Measurements from ENCODE around the gene ABCC1.
A peak's percentile ranks its signal among the peaks of the same experiment; 100 is the strongest.

The ABCC1 gene

DNA sequence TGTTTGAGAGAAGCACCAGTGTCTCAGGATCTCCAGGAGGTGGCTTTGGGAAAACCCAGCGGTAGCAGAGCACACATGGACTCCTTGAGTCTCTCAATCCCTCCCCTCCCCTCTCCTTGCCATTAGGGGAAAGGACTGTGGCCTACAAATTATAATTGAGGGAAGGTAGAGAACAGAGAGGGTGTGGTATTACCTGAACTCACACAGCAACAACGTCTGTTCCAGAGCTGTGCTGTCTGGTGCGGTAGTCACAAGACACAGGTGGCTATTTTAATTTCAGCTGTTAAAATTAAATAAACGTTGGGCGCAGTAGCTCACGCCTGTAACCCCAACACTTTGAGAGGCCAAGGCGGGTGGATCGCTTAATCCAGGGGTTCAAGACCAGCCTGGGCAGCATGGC is 163.7 kb downstream of the ABCC1 start:
- peaks cover 100% of the 10 kb centered on the region for H3K36me3 Mint-ChIP-seq
- ATAC-seq, result no peak
- H3K27ac Mint-ChIP-seq, result no peak overlapping the region
- no peaks in the 10 kb centered on the region for H3K9me3 Mint-ChIP-seq
- DNase-seq (ENCODE audit: low spot score in 2 of 2), result no peak
- H3K4me3 Mint-ChIP-seq, result no peak overlapping the region
- H3K4me1 Mint-ChIP-seq, result no peaks in the 10 kb centered on the region

DNA sequence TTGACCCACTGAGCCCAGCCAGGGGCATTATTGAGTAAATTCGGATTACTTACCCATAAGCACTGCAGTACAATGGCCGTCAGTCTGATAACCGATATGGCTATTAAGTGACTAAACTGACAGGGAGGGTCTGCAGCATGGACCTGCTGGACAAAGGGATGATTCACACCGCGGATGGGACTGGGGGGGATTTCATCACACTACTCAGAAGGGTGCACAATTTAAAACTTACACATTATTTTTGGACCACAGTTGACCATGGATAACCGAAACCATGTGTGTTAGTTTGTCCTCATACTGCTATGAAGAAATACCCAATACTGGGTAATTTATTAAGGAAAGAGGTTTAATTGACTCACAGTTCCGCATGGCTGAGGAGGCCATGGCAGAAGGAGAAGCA is 167.4 kb downstream of the ABCC1 start:
- Mint-ChIP-seq H3K4me3 (no peak overlapping the region), H3K4me1 (peaks cover 17% of the 10 kb centered on the region), H3K9me3 (no peaks in the 10 kb centered on the region), H3K27ac (no peak overlapping the region), H3K36me3 (peaks cover 94% of the 10 kb centered on the region)
- ATAC-seq (no peak), DNase-seq (ENCODE audit: low spot score in 2 of 2) (no peak)

DNA sequence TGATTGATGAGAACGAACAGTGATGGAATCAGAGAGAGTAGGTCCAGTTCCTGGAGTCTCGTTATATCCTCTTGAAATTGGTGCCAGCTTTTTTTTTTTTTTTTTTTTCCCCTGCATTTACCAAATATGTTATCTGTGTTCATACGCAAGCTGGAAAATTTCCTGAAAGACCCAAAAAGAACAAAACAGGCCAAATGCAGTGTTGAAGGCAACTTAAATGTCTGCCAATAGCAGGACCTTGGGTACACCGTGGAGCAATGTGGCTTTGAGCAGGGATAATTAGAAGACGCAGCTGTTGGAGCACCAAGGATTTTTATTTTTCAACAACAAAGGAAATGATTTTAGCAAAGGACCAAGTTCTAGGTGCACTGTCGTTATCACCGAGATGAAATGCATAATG is 168.9 kb downstream of the ABCC1 start:
- Mint-ChIP-seq H3K4me1 (peaks cover 17% of the 10 kb centered on the region), H3K9me3 (no peaks in the 10 kb centered on the region), H3K36me3 (peaks cover 94% of the 10 kb centered on the region), H3K4me3 (no peak overlapping the region), H3K27ac (no peak overlapping the region)
- no peak for ATAC-seq
- DNase-seq (ENCODE audit: low spot score in 2 of 2), result no peak

DNA sequence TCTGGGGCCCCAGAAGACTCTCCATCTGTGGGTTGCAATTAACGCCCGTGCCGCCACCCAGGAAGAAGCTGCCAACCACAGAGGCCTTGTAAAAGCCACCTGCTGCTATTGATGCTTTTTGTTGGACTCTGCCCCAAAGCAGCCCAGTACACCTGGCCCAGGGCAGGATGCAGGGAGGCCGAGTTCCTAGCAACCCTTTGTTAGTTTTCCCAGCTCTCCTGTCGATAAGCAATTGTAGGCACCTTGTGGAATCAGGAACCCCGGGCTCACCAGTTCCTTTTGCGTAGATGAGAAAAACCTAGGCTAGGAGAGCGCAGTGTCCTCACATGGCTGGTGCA is 170.6 kb downstream of the ABCC1 start:
- ATAC-seq (no peak), DNase-seq (ENCODE audit: low spot score in 2 of 2) (no peak)
- H3K27ac Mint-ChIP-seq, result peak overlapping the region; percentile 35
- peaks cover 94% of the 10 kb centered on the region for H3K36me3 Mint-ChIP-seq
- no peak overlapping the region for H3K4me3 Mint-ChIP-seq
- H3K4me1 Mint-ChIP-seq, result peaks cover 17% of the 10 kb centered on the region
- peaks cover 5% of the 10 kb centered on the region for H3K9me3 Mint-ChIP-seq

GRCh38 chr16:16120382-16121184 is 171.2 kb downstream of the ABCC1 start:
- no peak for DNase-seq (ENCODE audit: low spot score in 2 of 2)
- Mint-ChIP-seq H3K9me3 (peaks cover 5% of the 10 kb centered on the region), H3K36me3 (peaks cover 94% of the 10 kb centered on the region), H3K4me3 (no peak overlapping the region), H3K4me1 (peaks cover 17% of the 10 kb centered on the region), H3K27ac (peak overlapping the region; percentile 64)
- ATAC-seq, result no peak

- H3K27ac Mint-ChIP-seq, result peak overlapping the region; percentile 64
- H3K4me1 Mint-ChIP-seq, result peaks cover 17% of the 10 kb centered on the region
- peaks cover 5% of the 10 kb centered on the region for H3K9me3 Mint-ChIP-seq
- ATAC-seq (no peak), DNase-seq (ENCODE audit: low spot score in 2 of 2) (no peak)
- peaks cover 94% of the 10 kb centered on the region for H3K36me3 Mint-ChIP-seq
- H3K4me3 Mint-ChIP-seq, result no peak overlapping the region
Measured at GRCh38 chr16:16121185-16121727, 171.8 kb downstream of the ABCC1 start.

DNA sequence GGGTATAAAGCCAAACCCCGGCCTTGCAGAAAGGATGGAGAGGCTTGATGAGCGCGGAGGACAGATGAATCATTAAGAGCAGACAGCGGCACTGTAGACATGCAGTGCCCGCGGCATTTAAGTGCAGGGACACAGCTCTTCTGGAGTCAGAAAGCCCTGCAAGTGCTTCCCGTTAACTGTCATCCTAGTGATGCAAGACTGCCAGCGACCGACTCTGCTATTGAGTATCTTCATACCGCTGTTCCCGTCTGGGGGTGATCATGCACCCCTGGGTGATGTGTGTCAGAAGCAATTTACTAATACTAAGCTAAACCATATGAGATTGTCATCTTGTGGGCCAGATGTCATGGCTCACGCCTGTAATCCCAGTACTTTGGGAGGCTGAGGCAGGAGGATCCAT is 172.8 kb downstream of the ABCC1 start:
- H3K27ac Mint-ChIP-seq, result no peak overlapping the region
- peaks cover 91% of the 10 kb centered on the region for H3K36me3 Mint-ChIP-seq
- no peak overlapping the region for H3K4me3 Mint-ChIP-seq
- peaks cover 17% of the 10 kb centered on the region for H3K4me1 Mint-ChIP-seq
- no peak for DNase-seq (ENCODE audit: low spot score in 2 of 2)
- ATAC-seq, result no peak
- peaks cover 5% of the 10 kb centered on the region for H3K9me3 Mint-ChIP-seq

DNA sequence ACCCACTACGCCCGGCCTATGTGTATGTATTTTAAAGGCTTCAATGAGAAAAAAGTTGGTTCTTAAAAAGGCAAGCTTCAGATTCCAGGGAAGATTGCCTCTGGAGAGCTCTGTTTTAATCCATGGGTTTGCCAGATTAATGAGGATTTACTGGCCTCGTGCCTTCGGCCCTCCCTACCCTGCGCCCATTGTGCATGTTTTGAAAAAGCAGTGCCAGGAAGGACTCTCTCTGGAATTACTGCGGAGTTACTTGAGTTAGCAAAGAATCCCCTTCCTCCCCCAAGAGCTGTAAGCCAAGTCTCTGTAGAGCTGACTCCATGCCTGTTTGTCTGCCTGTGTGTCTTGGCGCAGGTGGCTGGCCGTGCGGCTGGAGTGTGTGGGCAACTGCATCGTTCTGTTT is 175.0 kb downstream of the ABCC1 start:
- no peak for DNase-seq (ENCODE audit: low spot score in 2 of 2)
- H3K27ac Mint-ChIP-seq, result no peak overlapping the region
- H3K4me3 Mint-ChIP-seq, result no peak overlapping the region
- no peak for ATAC-seq
- peaks cover 5% of the 10 kb centered on the region for H3K9me3 Mint-ChIP-seq
- H3K36me3 Mint-ChIP-seq, result peaks cover 92% of the 10 kb centered on the region
- H3K4me1 Mint-ChIP-seq, result peaks cover 14% of the 10 kb centered on the region

- ATAC-seq, result no peak
- Mint-ChIP-seq H3K36me3 (peaks cover 92% of the 10 kb centered on the region), H3K9me3 (peaks cover 5% of the 10 kb centered on the region), H3K27ac (no peak overlapping the region), H3K4me3 (no peak overlapping the region), H3K4me1 (peaks cover 9% of the 10 kb centered on the region)
- DNase-seq (ENCODE audit: low spot score in 2 of 2), result no peak
Measured at GRCh38 chr16:16124974-16125373, 175.6 kb downstream of the ABCC1 start.

DNA sequence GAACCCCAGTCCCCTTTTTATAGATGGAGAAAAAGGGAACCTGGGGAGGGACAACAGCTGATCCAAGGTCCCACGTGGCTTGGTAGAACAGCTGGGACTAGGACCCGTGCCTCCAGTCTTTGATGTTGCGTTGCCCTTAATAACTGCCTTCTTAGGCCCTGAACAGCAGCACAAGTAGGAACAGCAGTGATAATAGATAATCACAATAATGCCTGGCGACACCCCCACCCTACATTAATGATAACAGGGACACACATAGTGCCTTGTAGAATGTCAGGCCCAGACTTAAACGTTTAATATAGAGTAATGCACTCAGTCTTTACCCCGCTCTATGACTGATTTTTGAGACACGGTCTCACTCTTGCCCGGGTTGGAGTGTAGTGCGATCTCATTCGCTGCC is 177.5 kb downstream of the ABCC1 start:
- Mint-ChIP-seq H3K4me1 (no peaks in the 10 kb centered on the region), H3K36me3 (peaks cover 97% of the 10 kb centered on the region), H3K27ac (no peak overlapping the region), H3K4me3 (no peak overlapping the region), H3K9me3 (peaks cover 5% of the 10 kb centered on the region)
- ATAC-seq, result no peak
- no peak for DNase-seq (ENCODE audit: low spot score in 2 of 2)

GRCh38 chr16:16127469-16128116 is 178.2 kb downstream of the ABCC1 start:
- Mint-ChIP-seq H3K9me3 (peaks cover 5% of the 10 kb centered on the region), H3K4me3 (no peak overlapping the region), H3K36me3 (peaks cover 97% of the 10 kb centered on the region)

DNA sequence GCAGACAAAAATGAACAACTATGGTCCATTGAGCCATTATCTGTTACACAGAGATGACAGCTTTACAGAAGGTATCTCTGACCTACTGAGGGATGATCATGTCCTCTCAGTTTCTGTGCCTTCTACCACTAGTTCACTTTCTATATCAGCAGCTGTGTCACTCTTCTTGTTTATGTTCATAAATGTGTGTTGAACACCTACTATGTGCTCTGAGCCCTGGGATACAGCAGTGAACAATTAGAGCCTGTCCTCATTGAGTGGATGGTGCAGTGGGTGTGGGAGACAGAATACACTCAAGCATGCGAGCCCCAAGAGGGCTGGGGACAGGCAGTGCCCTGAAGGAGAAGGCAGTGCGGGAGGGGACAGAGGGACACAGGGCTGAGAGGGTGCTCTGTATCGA is 181.8 kb downstream of the ABCC1 start:
- Mint-ChIP-seq H3K9me3 (no peaks in the 10 kb centered on the region), H3K4me3 (no peak overlapping the region), H3K36me3 (peaks cover 97% of the 10 kb centered on the region), H3K27ac (peak overlapping the region; percentile 57), H3K4me1 (no peaks in the 10 kb centered on the region)
- DNase-seq (ENCODE audit: low spot score in 2 of 2), result no peak
- ATAC-seq, result no peak

More at GRCh38 chr16:16127469-16128116, 178.2 kb downstream of the ABCC1 start:
- peak; percentile 53 to 86 for DNase-seq (ENCODE audit: low spot score in 2 of 2)
- Mint-ChIP-seq H3K27ac (no peak overlapping the region), H3K4me1 (no peaks in the 10 kb centered on the region)
- peak; percentile 83 for ATAC-seq

GRCh38 chr16:16131659-16132058 is 182.2 kb downstream of the ABCC1 start:
- Mint-ChIP-seq H3K9me3 (no peaks in the 10 kb centered on the region), H3K4me1 (no peaks in the 10 kb centered on the region), H3K4me3 (no peak overlapping the region), H3K27ac (peak overlapping the region; percentile 64), H3K36me3 (peaks cover 97% of the 10 kb centered on the region)
- ATAC-seq (no peak), DNase-seq (ENCODE audit: low spot score in 2 of 2) (no peak)

DNA sequence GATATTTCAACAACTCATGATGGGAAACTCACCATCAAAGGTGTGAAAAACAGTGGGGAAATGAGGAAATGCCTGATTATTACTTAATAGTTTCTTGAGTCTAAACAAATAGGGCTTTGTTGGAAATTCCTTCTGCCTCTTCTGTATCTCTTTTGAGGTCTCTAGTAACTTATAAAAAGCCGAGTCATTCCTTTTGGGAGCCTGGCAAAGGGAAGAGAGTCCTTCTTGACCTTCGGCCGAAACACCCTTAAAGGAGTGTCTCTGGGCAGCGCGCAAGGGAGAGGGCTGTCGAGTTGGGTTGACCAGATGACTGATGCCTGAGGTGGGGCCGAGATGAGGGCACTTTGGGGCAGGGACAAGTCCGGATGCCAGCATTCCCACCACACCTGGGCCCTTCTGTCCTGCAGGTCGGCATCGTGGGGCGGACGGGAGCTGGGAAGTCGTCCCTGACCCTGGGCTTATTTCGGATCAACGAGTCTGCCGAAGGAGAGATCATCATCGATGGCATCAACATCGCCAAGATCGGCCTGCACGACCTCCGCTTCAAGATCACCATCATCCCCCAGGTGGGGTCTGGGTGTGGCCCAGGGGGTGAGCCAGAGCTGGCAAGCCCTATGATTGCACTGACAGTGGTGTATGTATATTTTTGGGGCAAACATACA is 184.7 kb downstream of the ABCC1 start:
- no peaks in the 10 kb centered on the region for H3K4me1 Mint-ChIP-seq
- no peak for DNase-seq (ENCODE audit: low spot score in 2 of 2)
- peaks cover 100% of the 10 kb centered on the region for H3K36me3 Mint-ChIP-seq
- no peak for ATAC-seq
- H3K4me3 Mint-ChIP-seq, result no peak overlapping the region
- H3K9me3 Mint-ChIP-seq, result no peaks in the 10 kb centered on the region
- peak overlapping the region; percentile 52 for H3K27ac Mint-ChIP-seq

DNA sequence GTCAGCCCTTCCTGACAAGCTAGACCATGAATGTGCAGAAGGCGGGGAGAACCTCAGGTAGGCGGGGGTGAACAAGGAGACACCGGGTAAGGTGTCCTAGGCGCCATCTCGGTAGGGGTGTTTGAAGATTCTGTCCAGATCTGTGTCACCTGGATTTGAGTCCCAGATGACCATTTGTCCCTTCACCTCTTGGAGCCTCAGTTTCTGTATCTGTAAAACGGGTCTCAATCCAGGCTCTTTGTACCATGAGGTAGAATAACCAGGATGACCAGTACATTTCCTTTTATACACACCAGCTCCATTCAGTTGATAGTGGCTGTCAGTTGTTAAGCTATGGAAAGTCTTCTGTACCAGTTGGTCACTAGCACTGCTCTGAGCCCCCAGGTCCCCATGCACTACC is 187.2 kb downstream of the ABCC1 start:
- Mint-ChIP-seq H3K4me3 (no peak overlapping the region), H3K36me3 (peaks cover 100% of the 10 kb centered on the region), H3K9me3 (no peaks in the 10 kb centered on the region), H3K27ac (no peak overlapping the region), H3K4me1 (no peaks in the 10 kb centered on the region)
- ATAC-seq (no peak), DNase-seq (ENCODE audit: low spot score in 2 of 2) (no peak)
